ENCODE data around the gene KLHL8.
"Not testable (repeated sequence)": the region's sequence is repeated elsewhere in the genome, so short reads cannot be mapped to it uniquely, and the experiment has no call there.

Gene KLHL8

GRCh38 chr4:87180767-87181166, 39.7 kb downstream of the KLHL8 start:
- H3K4me3 Mint-ChIP-seq: no peak overlapping the region
- no peaks in the 10 kb centered on the region for H3K27me3 Mint-ChIP-seq
- CTCF ChIA-PET: no interaction called here
- no peaks in the 10 kb centered on the region for H3K4me1 Mint-ChIP-seq
- no peak overlapping the region for H3K27ac Mint-ChIP-seq
- no peaks in the 10 kb centered on the region for H3K36me3 Mint-ChIP-seq
- no peak for DNase-seq
- no peaks in the 10 kb centered on the region for H3K9me3 Mint-ChIP-seq

- CTCF ChIA-PET: no interaction called here
- DNase-seq: no peak
- H3K9me3 Mint-ChIP-seq: no peaks in the 10 kb centered on the region
- no peak overlapping the region for H3K4me3 Mint-ChIP-seq
- H3K36me3 Mint-ChIP-seq: peaks cover 1% of the 10 kb centered on the region
- H3K4me1 Mint-ChIP-seq: no peaks in the 10 kb centered on the region
- no peaks in the 10 kb centered on the region for H3K27me3 Mint-ChIP-seq
- H3K27ac Mint-ChIP-seq: no peak overlapping the region
Measured at GRCh38 chr4:87179751-87180150, 40.7 kb downstream of the KLHL8 start.

GRCh38 chr4:87174672-87175071, 45.7 kb downstream of the KLHL8 start:
- Mint-ChIP-seq H3K4me1 (no peaks in the 10 kb centered on the region), H3K36me3 (peaks cover 6% of the 10 kb centered on the region), H3K4me3 (no peak overlapping the region), H3K27ac (no peak overlapping the region), H3K27me3 (no peaks in the 10 kb centered on the region), H3K9me3 (no peaks in the 10 kb centered on the region)
- CTCF ChIA-PET: no interaction called here
- no peak for DNase-seq

- no peaks in the 10 kb centered on the region for H3K27me3 Mint-ChIP-seq
- DNase-seq: no peak
- no peak overlapping the region for H3K4me3 Mint-ChIP-seq
- no peaks in the 10 kb centered on the region for H3K9me3 Mint-ChIP-seq
- no peaks in the 10 kb centered on the region for H3K4me1 Mint-ChIP-seq
- CTCF ChIA-PET: no interaction called here
- no peak overlapping the region for H3K27ac Mint-ChIP-seq
- peaks cover 9% of the 10 kb centered on the region for H3K36me3 Mint-ChIP-seq
Measured at GRCh38 chr4:87171944-87172343, 48.5 kb downstream of the KLHL8 start.

GRCh38 chr4:87166296-87166854, 54.0 kb downstream of the KLHL8 start:
- no peaks in the 10 kb centered on the region for H3K4me1 Mint-ChIP-seq

GRCh38 chr4:87165892-87166291, 54.5 kb downstream of the KLHL8 start:
- H3K27ac Mint-ChIP-seq: no peak overlapping the region
- no peaks in the 10 kb centered on the region for H3K9me3 Mint-ChIP-seq
- no peaks in the 10 kb centered on the region for H3K27me3 Mint-ChIP-seq
- peaks cover 12% of the 10 kb centered on the region for H3K36me3 Mint-ChIP-seq
- CTCF ChIA-PET: interaction anchor here (0.5 to 1.0 kb wide), 2 partner anchors 15 to 70 kb away, joined by 3 read pairs; no protein-coding TSS in a partner anchor
- DNase-seq: no peak
- no peak overlapping the region for H3K4me3 Mint-ChIP-seq
- no peaks in the 10 kb centered on the region for H3K4me1 Mint-ChIP-seq

More at GRCh38 chr4:87166296-87166854, 54.0 kb downstream of the KLHL8 start:
- H3K9me3 Mint-ChIP-seq: no peaks in the 10 kb centered on the region
- peaks cover 11% of the 10 kb centered on the region for H3K36me3 Mint-ChIP-seq
- no peak overlapping the region for H3K27ac Mint-ChIP-seq
- DNase-seq: no peak
- H3K27me3 Mint-ChIP-seq: no peaks in the 10 kb centered on the region
- CTCF ChIA-PET: interaction anchor here (1.0 kb wide), 1 partner anchor 70 kb away, joined by 3 read pairs; no protein-coding TSS in a partner anchor
- no peak overlapping the region for H3K4me3 Mint-ChIP-seq

GRCh38 chr4:87153078-87153870, 67.1 kb downstream of the KLHL8 start:
- CTCF ChIA-PET: interaction anchor here (1.3 to 4.0 kb wide), 2 partner anchors 66 to 82 kb away, joined by 3 to 29 read pairs; no protein-coding TSS in a partner anchor
- Mint-ChIP-seq H3K9me3 (no peaks in the 10 kb centered on the region), H3K27me3 (no peaks in the 10 kb centered on the region), H3K36me3 (no peaks in the 10 kb centered on the region), H3K27ac (no peak overlapping the region), H3K4me1 (no peaks in the 10 kb centered on the region), H3K4me3 (no peak overlapping the region)
- no peak for DNase-seq

GRCh38 chr4:87152310-87153041, 67.9 kb downstream of the KLHL8 start:
- CTCF ChIA-PET: interaction anchor here (0.8 to 4.0 kb wide), 5 partner anchors 10 to 230 kb away, joined by 3 to 29 read pairs (median 5); no protein-coding TSS in a partner anchor
- Mint-ChIP-seq H3K27ac (no peak overlapping the region), H3K4me1 (no peaks in the 10 kb centered on the region), H3K27me3 (no peaks in the 10 kb centered on the region), H3K4me3 (no peak overlapping the region), H3K9me3 (no peaks in the 10 kb centered on the region), H3K36me3 (no peaks in the 10 kb centered on the region)
- DNase-seq: no peak

- Mint-ChIP-seq H3K9me3 (no peaks in the 10 kb centered on the region), H3K4me1 (no peaks in the 10 kb centered on the region), H3K4me3 (no peak overlapping the region), H3K36me3 (no peaks in the 10 kb centered on the region), H3K27me3 (no peaks in the 10 kb centered on the region), H3K27ac (no peak overlapping the region)
- no peak for DNase-seq
- CTCF ChIA-PET: interaction anchor here (0.5 to 4.0 kb wide), 8 partner anchors 11 to 229 kb away, joined by 3 to 29 read pairs (median 4); no protein-coding TSS in a partner anchor
Measured at GRCh38 chr4:87151730-87152129, 68.7 kb downstream of the KLHL8 start.

- Mint-ChIP-seq H3K27ac (no peak overlapping the region), H3K4me1 (no peaks in the 10 kb centered on the region), H3K36me3 (no peaks in the 10 kb centered on the region), H3K4me3 (no peak overlapping the region), H3K27me3 (no peaks in the 10 kb centered on the region), H3K9me3 (no peaks in the 10 kb centered on the region)
- DNase-seq: peak; percentile 55
- CTCF ChIA-PET: interaction anchor here (0.7 to 4.0 kb wide), 23 partner anchors 8 to 315 kb away, joined by 3 to 29 read pairs (median 3); no protein-coding TSS in a partner anchor
Measured at GRCh38 chr4:87150498-87151261, 69.7 kb downstream of the KLHL8 start.

GRCh38 chr4:87147116-87147515, 73.3 kb downstream of the KLHL8 start:
- no peak overlapping the region for H3K27ac Mint-ChIP-seq
- no peaks in the 10 kb centered on the region for H3K27me3 Mint-ChIP-seq
- H3K4me3 Mint-ChIP-seq: no peak overlapping the region
- no peak for DNase-seq
- no peaks in the 10 kb centered on the region for H3K9me3 Mint-ChIP-seq
- CTCF ChIA-PET: interaction anchor here (1.0 to 1.1 kb wide), 2 partner anchors 28 to 319 kb away, joined by 3 read pairs; no protein-coding TSS in a partner anchor
- H3K4me1 Mint-ChIP-seq: no peaks in the 10 kb centered on the region
- H3K36me3 Mint-ChIP-seq: peaks cover 19% of the 10 kb centered on the region

GRCh38 chr4:87145934-87146333, 74.5 kb downstream of the KLHL8 start:
- not testable (repeated sequence) for DNase-seq, H3K27ac Mint-ChIP-seq, H3K4me3 Mint-ChIP-seq, H3K4me1 Mint-ChIP-seq, H3K27me3 Mint-ChIP-seq, H3K9me3 Mint-ChIP-seq
- CTCF ChIA-PET: interaction anchor here (1.1 kb wide), 1 partner anchor 98 kb away, joined by 3 read pairs; no protein-coding TSS in a partner anchor
- H3K36me3 Mint-ChIP-seq: peaks cover 23% of the 10 kb centered on the region

GRCh38 chr4:87144356-87144755, 76.1 kb downstream of the KLHL8 start:
- CTCF ChIA-PET: no interaction called here
- H3K36me3 Mint-ChIP-seq: peaks cover 25% of the 10 kb centered on the region
- no peak overlapping the region for H3K27ac Mint-ChIP-seq
- no peaks in the 10 kb centered on the region for H3K27me3 Mint-ChIP-seq
- H3K4me1 Mint-ChIP-seq: no peaks in the 10 kb centered on the region
- DNase-seq: no peak
- no peaks in the 10 kb centered on the region for H3K9me3 Mint-ChIP-seq
- no peak overlapping the region for H3K4me3 Mint-ChIP-seq

GRCh38 chr4:87141428-87141827, 79.0 kb downstream of the KLHL8 start:
- no peaks in the 10 kb centered on the region for H3K4me1 Mint-ChIP-seq
- H3K36me3 Mint-ChIP-seq: peaks cover 26% of the 10 kb centered on the region
- H3K27me3 Mint-ChIP-seq: no peaks in the 10 kb centered on the region
- H3K9me3 Mint-ChIP-seq: no peaks in the 10 kb centered on the region
- H3K4me3 Mint-ChIP-seq: no peak overlapping the region
- CTCF ChIA-PET: no interaction called here
- no peak for DNase-seq
- no peak overlapping the region for H3K27ac Mint-ChIP-seq

Data from activated naive CD4-positive, alpha-beta T cell treated with anti-CD3 and anti-CD28 coated beads, Interleukin-2, amount 10 ng/mL, durations not matched to agents 7 days and 5 days (primary cell).